Measurements from ENCODE around the gene DCTN2. TPM values are rescaled to one million over a fixed set of nuclear protein-coding genes. Genes with fewer than 3 reads are reported as not detected.

Gene DCTN2
- total RNA-seq, 1 experiment from 2014 or later: 129 TPM

DNA sequence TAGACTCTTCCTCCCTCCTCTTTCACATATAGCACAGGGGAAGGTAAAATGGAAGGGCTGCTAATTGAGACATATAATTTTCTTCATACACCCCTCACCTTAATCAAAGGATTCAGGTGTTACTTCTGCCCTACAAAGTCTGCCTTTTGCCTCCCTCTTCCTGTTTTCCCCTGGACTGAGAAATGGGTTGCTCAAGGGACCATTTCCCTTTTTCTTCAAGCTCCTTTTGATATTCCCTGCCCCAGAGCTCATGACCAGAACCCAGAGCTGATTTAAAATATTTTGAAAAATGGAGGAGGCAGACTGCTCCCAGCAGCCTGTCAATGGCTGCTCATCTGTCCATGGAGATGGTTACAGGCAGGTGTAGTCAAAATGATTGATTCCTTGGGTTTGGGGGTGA is 37.7 kb upstream of the DCTN2 start:
- Histone ChIP-seq H3K27ac (ENCODE audit: low read depth, low read length, poor library complexity, severe bottlenecking) (no peak overlapping the region), H3K27me3 (replicated peaks; ENCODE audit: insufficient read depth, low read depth, low read length, poor library complexity) (peaks cover 4% of the 10 kb centered on the region), H3K4me3 (ENCODE audit: low read depth, low read length, poor library complexity, severe bottlenecking) (no peak overlapping the region), H3K36me3 (ENCODE audit: insufficient read depth, low read length, poor library complexity, severe bottlenecking) (no peaks in the 10 kb centered on the region), H3K9me3 (ENCODE audit: low read depth, low read length, poor library complexity, severe bottlenecking) (no peaks in the 10 kb centered on the region), H3K4me1 (ENCODE audit: insufficient read depth, low read length, poor library complexity, severe bottlenecking) (no peaks in the 10 kb centered on the region)
- ChIA-PET CTCF (interaction anchor here (0.6 to 1.2 kb wide), 5 partner anchors 17 to 1077 kb away, joined by 3 to 4 read pairs (median 3); partner anchors contain the start of gene ARHGEF25), POLR2A (ENCODE audit: low non-redundant PET) (no interaction called here)
- BruUV-seq (replicated peaks): no TSS peak
- intact Hi-C loops (cut with micrococcal nuclease; ENCODE audit: unreplicated experiment): loop anchor here (5.0 kb wide), 1 partner anchor 143 kb away; no protein-coding TSS in a partner anchor
- TF ChIP-seq, protein P1, sequence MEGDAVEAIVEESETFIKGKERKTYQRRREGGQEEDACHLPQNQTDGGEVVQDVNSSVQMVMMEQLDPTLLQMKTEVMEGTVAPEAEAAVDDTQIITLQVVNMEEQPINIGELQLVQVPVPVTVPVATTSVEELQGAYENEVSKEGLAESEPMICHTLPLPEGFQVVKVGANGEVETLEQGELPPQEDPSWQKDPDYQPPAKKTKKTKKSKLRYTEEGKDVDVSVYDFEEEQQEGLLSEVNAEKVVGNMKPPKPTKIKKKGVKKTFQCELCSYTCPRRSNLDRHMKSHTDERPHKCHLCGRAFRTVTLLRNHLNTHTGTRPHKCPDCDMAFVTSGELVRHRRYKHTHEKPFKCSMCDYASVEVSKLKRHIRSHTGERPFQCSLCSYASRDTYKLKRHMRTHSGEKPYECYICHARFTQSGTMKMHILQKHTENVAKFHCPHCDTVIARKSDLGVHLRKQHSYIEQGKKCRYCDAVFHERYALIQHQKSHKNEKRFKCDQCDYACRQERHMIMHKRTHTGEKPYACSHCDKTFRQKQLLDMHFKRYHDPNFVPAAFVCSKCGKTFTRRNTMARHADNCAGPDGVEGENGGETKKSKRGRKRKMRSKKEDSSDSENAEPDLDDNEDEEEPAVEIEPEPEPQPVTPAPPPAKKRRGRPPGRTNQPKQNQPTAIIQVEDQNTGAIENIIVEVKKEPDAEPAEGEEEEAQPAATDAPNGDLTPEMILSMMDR (conservative IDR thresholded peaks at IDR 0.05; ENCODE audit: low read depth, low read length): no peak
- no peak for TF ChIP-seq EZH2 (IDR thresholded peaks at IDR 0.05; ENCODE audit: borderline replicate concordance, low read depth, low read length, poor library complexity, severe bottlenecking)
- DNase-seq (ENCODE audit: low spot score): no peak

DNA sequence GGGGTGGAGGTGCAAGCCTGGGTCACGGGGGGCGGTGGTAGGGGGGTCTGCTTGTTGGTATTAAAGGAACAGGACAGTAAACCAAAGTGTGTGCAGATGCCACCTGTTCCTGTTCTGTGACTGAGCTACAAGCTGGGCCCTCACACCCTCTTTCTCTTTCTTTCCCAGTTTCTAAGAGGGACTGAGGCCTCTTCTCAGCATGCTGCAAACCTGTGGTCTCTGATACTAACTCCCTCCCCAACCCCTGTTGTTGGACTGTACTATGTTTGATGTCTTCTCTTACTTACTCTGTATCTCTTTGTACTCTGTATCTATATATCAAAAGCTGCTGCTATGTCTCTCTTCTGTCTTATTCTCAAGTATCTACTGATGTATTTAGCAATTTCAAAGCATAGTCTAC is 37.1 kb upstream of the DCTN2 start:
- CTCF ChIA-PET: interaction anchor here (0.9 to 1.6 kb wide), 7 partner anchors 13 to 47 kb away, joined by 3 to 5 read pairs (median 4); partner anchors contain the start of gene ARHGEF25

DNA sequence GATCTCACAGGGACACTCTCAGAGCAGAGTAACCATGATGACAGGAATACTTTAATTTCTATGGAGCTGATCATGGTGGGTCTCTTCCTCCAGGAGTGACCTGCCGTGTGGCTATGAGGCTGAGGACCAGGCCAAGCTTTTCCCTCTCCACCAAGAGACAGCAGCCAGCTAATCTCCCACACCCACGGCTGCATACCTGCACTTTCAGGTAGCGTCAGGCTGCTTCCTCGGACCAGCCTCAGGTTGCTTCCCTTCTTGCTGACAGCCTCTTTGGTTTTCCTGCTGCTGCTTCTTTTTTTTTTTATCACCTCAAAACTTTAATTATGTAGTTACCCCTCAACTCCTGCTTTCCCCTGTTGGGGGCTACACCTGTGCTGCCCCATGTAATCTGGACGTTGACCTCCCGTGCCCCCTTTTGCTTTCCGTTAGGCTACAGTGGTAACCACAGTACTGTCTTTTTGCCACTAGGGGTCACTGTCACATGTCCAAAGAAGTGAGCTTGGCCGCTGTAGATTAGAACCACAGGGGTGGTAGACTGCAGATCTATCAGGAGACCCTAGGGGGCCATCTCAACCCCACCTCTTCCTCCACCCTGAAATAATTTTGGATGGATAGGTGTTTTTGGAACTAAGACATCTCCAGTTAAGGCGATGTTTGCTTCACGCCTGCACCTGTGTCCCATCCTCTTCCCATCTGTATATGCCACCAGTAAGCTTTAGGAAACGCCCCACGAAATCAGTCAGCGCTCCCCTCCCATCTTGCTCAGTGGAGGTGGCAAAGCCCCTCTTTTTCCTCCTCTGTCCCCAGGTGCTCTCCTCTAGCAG is 36.2 kb upstream of the DCTN2 start:
- CTCF ChIA-PET: interaction anchor here (0.5 to 1.6 kb wide), 20 partner anchors 8 to 154 kb away, joined by 3 to 13 read pairs (median 4); partner anchors contain the start of genes B4GALNT1 and OS9
- Histone ChIP-seq H3K27me3 (replicated peaks; ENCODE audit: insufficient read depth, low read depth, low read length, poor library complexity) (peaks cover 4% of the 10 kb centered on the region), H3K36me3 (ENCODE audit: insufficient read depth, low read length, poor library complexity, severe bottlenecking) (no peaks in the 10 kb centered on the region), H3K4me3 (ENCODE audit: low read depth, low read length, poor library complexity, severe bottlenecking) (no peak overlapping the region), H3K9me3 (ENCODE audit: low read depth, low read length, poor library complexity, severe bottlenecking) (no peaks in the 10 kb centered on the region), H3K27ac (ENCODE audit: low read depth, low read length, poor library complexity, severe bottlenecking) (no peak overlapping the region), H3K4me1 (ENCODE audit: insufficient read depth, low read length, poor library complexity, severe bottlenecking) (no peaks in the 10 kb centered on the region)
- POLR2A ChIA-PET (ENCODE audit: low non-redundant PET): no interaction called here
- intact Hi-C loops (cut with micrococcal nuclease; ENCODE audit: unreplicated experiment): loop anchor here (1.0 to 5.0 kb wide), 2 partner anchors 38 to 144 kb away; no protein-coding TSS in a partner anchor
- TF ChIP-seq, protein P1 (conservative IDR thresholded peaks at IDR 0.05; ENCODE audit: low read depth, low read length): peak; percentile 98
- TF ChIP-seq EZH2 (IDR thresholded peaks at IDR 0.05; ENCODE audit: borderline replicate concordance, low read depth, low read length, poor library complexity, severe bottlenecking): no peak
- DNase-seq (ENCODE audit: low spot score): peak; percentile 91
- no TSS peak for BruUV-seq (replicated peaks)

More for the DNA sequence above, 37.1 kb upstream of the DCTN2 start:
- H3K9me3 ChIP-seq (ENCODE audit: low read depth, low read length, poor library complexity, severe bottlenecking): no peaks in the 10 kb centered on the region
- no peaks in the 10 kb centered on the region for H3K36me3 ChIP-seq (ENCODE audit: insufficient read depth, low read length, poor library complexity, severe bottlenecking)
- TF ChIP-seq EZH2 (IDR thresholded peaks at IDR 0.05; ENCODE audit: borderline replicate concordance, low read depth, low read length, poor library complexity, severe bottlenecking): no peak
- TF ChIP-seq, protein P1 (conservative IDR thresholded peaks at IDR 0.05; ENCODE audit: low read depth, low read length): no peak
- BruUV-seq (replicated peaks): no TSS peak
- H3K4me3 ChIP-seq (ENCODE audit: low read depth, low read length, poor library complexity, severe bottlenecking): no peak overlapping the region
- H3K27ac ChIP-seq (ENCODE audit: low read depth, low read length, poor library complexity, severe bottlenecking): no peak overlapping the region
- no peak for DNase-seq (ENCODE audit: low spot score)
- H3K4me1 ChIP-seq (ENCODE audit: insufficient read depth, low read length, poor library complexity, severe bottlenecking): no peaks in the 10 kb centered on the region
- H3K27me3 ChIP-seq (replicated peaks; ENCODE audit: insufficient read depth, low read depth, low read length, poor library complexity): peaks cover 4% of the 10 kb centered on the region
- POLR2A ChIA-PET (ENCODE audit: low non-redundant PET): no interaction called here
- intact Hi-C loops (cut with micrococcal nuclease; ENCODE audit: unreplicated experiment): loop anchor here (5.0 kb wide), 1 partner anchor 143 kb away; no protein-coding TSS in a partner anchor

All from A673 (cell line).